SU-DHL-6 (cell line): ENCODE results near the gene MEIOSIN.

ENCODE experiments used
- EZH2phosphoT487 ChIP-seq: fragments of 200-600 bp; sonication (generic), shearing (Covaris generic); conservative IDR thresholded peaks from 2 replicates; pipeline ENCODE4 v1.6.1; 2018; ENCODE audit warnings: mild to moderate bottlenecking, antibody characterized with exemption, low read length, moderate library complexity, mixed read lengths
- TF ChIP-seq, protein P1 (sequence below): fragments of 200-600 bp; sonication (generic); IDR thresholded peaks from one replicate; pipeline ENCODE4 v1.5.1; 2017; ENCODE audit warnings: antibody characterized with exemption, mild to moderate bottlenecking, low read length, moderate library complexity; ENCODE audit not compliant: insufficient read depth, poor library complexity, severe bottlenecking

DNA sequence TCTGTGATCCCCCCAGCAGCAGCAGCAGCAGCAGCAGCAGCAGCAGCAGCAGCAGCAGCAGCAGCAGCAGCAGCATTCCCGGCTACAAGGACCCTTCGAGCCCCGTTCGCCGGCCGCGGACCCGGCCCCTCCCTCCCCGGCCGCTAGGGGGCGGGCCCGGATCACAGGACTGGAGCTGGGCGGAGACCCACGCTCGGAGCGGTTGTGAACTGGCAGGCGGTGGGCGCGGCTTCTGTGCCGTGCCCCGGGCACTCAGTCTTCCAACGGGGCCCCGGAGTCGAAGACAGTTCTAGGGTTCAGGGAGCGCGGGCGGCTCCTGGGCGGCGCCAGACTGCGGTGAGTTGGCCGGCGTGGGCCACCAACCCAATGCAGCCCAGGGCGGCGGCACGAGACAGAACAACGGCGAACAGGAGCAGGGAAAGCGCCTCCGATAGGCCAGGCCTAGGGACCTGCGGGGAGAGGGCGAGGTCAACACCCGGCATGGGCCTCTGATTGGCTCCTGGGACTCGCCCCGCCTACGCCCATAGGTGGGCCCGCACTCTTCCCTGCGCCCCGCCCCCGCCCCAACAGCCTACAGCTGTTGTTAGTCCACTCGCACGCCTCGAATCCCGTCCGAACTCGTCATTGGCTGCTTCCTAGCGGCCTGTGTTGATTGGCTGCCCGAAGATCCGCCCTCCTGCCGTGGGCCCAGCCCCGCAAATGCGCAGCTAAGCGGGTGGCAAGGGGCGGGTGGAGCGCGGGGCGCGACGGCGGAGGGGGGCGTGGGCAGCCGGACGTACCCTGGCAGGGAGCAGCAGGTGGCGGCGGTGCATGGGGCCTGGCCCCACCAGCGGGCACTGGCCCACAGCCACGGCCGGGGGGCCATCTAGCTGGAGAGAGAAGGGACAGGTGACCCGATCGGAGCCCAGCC lies 37.2 kb downstream of the MEIOSIN start:
- TF ChIP-seq, protein P1, sequence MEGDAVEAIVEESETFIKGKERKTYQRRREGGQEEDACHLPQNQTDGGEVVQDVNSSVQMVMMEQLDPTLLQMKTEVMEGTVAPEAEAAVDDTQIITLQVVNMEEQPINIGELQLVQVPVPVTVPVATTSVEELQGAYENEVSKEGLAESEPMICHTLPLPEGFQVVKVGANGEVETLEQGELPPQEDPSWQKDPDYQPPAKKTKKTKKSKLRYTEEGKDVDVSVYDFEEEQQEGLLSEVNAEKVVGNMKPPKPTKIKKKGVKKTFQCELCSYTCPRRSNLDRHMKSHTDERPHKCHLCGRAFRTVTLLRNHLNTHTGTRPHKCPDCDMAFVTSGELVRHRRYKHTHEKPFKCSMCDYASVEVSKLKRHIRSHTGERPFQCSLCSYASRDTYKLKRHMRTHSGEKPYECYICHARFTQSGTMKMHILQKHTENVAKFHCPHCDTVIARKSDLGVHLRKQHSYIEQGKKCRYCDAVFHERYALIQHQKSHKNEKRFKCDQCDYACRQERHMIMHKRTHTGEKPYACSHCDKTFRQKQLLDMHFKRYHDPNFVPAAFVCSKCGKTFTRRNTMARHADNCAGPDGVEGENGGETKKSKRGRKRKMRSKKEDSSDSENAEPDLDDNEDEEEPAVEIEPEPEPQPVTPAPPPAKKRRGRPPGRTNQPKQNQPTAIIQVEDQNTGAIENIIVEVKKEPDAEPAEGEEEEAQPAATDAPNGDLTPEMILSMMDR = peak; percentile 96
- no peak for TF ChIP-seq EZH2phosphoT487
